Fibroblast of the aortic adventitia (primary cell): ENCODE measurements around the gene DVL3. TPM values are rescaled to one million over a fixed set of nuclear protein-coding genes. Genes with fewer than 3 reads are reported as not detected.

ENCODE experiments used
- DNase-seq: peaks from one replicate; pipeline ENCODE4 v3.0.0-alpha.2; 2010; ENCODE audit warnings: low read depth
- H3K4me3 ChIP-seq: 2 replicates; pipeline ENCODE4 v1.5.1; 2011; ENCODE audit warnings: low read depth, mild to moderate bottlenecking, control low read depth, low read length, moderate library complexity
- total RNA-seq: library from RNA; depleted of rRNA; stranded (reverse); fragments of >200 nt; gene quantifications from 2 replicates; pipeline ENCODE4 v1.2.3, GENCODE V29; 2012; ENCODE audit warnings: low replicate concordance
- TF ChIP-seq, protein P1 (sequence below): IDR thresholded peaks from 2 replicates; pipeline ENCODE4 v1.5.1; 2011; ENCODE audit warnings: mild to moderate bottlenecking, low read length, control low read depth, inconsistent platforms; ENCODE audit not compliant: insufficient read depth

Gene DVL3
- total RNA-seq, 1 donor: 28.2 TPM

DNA sequence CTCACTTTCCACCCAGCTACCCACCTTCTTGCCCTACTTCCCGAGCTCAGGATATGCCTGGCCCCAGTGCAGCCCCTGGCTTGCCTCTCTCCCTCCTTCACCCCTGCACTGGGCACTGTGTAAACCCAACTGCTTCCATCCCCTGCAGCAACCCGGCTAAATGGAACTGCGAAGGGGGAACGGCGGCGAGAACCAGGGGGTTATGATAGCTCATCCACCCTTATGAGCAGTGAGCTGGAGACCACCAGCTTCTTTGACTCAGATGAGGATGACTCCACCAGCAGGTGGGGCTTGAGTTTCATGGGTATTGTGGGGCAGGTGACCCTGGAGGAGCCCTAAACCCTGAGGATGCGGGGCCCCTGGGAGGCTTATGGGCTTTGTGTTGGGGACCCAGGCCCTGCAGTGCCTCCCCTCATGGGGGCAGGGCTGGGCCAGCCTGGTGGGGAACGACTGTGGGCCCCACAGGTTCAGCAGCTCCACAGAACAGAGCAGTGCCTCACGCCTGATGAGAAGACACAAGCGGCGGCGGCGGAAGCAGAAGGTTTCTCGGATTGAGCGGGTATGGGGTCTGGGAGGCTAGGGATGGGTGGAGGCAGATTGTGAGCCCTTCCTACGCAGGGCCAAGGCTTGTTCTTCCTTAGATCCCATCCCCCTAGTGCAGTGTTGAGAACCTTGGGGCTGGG is 9.6 kb downstream of the DVL3 start:
- H3K4me3 ChIP-seq: no peak overlapping the region
- TF ChIP-seq, protein P1, sequence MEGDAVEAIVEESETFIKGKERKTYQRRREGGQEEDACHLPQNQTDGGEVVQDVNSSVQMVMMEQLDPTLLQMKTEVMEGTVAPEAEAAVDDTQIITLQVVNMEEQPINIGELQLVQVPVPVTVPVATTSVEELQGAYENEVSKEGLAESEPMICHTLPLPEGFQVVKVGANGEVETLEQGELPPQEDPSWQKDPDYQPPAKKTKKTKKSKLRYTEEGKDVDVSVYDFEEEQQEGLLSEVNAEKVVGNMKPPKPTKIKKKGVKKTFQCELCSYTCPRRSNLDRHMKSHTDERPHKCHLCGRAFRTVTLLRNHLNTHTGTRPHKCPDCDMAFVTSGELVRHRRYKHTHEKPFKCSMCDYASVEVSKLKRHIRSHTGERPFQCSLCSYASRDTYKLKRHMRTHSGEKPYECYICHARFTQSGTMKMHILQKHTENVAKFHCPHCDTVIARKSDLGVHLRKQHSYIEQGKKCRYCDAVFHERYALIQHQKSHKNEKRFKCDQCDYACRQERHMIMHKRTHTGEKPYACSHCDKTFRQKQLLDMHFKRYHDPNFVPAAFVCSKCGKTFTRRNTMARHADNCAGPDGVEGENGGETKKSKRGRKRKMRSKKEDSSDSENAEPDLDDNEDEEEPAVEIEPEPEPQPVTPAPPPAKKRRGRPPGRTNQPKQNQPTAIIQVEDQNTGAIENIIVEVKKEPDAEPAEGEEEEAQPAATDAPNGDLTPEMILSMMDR: no peak
- no peak for DNase-seq

DNA sequence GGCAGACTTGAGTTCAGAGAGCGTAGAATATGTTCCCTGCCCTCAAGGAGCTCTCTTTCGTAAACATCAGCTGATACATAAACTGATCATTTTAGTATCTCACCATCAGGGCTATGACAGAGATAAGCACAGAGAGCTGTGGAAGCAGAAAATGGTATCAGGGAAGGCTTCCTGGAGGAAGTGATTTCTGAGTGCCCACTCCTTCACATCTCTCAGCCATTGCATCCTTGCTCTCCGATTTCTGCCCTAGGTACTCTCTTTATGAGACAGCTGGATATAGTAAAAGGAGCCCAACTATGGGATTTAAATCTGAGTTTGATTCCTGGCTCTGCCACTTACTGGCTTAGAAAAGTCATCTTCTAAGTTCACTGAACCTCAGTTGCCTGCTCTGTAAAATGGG is 10.4 kb downstream of the DVL3 start:
- DNase-seq: no peak
- no peak overlapping the region for H3K4me3 ChIP-seq
- TF ChIP-seq, protein P1: no peak

DNA sequence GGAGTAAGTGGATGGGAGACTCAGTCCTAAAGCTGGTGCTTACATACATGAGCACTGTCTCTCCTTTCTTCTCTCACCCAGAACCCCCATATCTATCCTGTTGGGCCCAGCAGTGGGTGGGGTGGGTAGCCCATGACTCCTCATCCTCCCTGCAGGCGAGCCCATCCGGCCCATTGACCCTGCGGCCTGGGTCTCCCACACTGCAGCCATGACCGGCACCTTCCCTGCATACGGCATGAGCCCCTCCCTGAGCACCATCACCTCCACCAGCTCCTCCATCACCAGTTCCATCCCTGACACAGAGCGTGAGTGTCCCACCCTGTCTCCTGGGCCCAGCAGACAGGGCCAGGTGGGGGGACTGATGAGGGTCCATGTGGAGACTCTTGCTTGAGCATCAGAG is 11.5 kb downstream of the DVL3 start:
- no peak for DNase-seq
- TF ChIP-seq, protein P1: no peak
- no peak overlapping the region for H3K4me3 ChIP-seq

DNA sequence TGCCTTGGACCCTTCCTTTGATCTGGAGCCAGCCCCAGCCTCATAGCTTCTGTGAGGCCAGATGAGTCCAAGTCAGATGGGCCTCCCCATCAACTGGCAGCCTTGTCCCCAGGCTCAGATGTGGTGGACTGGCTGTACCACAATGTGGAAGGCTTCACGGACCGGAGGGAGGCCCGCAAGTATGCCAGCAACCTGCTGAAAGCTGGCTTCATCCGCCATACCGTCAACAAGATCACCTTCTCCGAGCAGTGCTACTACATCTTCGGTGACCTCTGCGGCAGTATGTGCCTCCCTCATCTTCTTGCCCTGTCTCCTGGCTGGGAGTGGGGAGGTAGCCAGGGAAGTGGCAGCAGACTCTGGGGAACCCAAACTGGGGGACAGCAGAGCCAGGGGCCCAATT is 12.6 kb downstream of the DVL3 start:
- no peak overlapping the region for H3K4me3 ChIP-seq
- no peak for DNase-seq
- TF ChIP-seq, protein P1: no peak

DNA sequence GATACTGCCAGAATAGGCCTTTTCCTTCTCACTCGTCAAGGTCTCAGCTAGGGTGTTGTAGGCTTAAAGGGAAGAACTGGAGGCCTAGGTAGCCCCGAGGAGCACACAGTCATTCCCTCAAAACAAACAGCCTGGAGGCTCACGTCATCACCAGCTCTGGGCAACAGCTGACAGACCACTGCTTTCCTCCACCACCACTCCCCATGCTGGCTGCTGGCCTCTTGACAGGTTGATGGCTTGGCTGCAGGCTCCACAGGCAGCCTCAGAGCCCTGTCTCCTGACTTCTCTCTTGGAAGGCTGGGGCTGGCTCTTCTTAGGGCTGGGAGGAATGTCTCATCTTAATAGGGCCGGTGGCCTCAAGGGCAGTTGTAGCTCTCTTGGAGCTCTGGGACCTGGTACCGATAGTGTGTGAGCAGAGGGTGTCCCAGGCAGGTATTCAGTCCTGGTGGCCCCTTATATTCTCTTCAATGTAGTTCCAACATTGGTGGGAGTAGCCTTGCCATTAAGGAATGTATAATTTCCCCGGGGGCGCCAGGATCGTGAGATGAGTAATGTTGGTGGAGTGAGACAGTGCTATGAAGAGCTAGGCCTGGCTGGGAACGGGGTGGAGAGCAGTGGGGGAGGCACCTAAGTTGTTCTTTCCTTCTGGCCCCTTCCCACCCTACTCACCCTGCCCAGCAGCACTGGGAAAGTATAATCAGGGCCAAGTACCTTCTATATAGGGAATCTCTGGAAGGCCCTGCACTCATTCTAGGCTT is 13.4 kb downstream of the DVL3 start:
- TF ChIP-seq, protein P1: no peak
- no peak overlapping the region for H3K4me3 ChIP-seq
- peak; percentile 93 for DNase-seq

DNA sequence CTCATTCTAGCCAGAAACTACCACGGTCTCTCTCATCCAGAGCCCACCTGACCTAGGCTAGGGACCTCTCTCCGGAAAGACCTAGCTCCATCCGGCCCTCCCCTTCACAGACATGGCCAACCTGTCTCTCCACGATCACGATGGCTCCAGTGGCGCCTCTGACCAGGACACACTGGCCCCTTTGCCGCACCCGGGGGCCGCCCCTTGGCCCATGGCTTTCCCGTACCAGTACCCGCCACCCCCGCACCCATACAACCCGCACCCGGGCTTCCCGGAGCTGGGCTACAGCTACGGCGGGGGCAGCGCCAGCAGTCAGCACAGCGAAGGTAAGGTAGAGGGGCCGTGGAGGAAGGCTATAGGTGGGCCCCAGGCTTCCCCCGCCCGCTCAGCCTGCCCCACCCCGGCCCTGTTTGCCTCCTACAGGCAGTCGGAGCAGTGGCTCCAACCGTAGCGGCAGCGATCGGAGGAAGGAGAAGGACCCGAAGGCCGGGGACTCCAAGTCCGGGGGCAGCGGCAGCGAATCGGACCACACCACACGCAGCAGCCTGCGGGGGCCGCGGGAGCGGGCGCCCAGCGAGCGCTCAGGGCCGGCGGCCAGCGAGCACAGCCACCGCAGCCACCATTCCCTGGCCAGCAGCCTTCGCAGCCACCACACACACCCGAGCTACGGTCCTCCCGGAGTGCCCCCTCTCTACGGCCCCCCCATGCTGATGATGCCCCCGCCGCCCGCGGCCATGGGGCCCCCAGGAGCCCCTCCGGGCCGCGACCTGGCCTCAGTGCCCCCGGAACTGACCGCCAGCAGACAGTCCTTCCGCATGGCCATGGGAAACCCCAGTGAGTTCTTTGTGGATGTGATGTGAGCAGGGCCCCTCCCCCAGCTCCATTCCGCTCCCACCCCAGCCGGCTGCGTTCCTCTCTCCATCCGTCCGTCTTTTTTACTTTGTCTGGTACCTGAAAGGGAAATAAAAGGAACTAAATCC is 15.0 kb downstream of the DVL3 start:
- TF ChIP-seq, protein P1: no peak
- no peak overlapping the region for H3K4me3 ChIP-seq
- no peak for DNase-seq
